ENCODE measurements around the gene TOPAZ1. TPM values are rescaled to one million over a fixed set of nuclear protein-coding genes. Genes with fewer than 3 reads are reported as not detected.

Gene TOPAZ1
- total and polyA plus RNA-seq, 2 of the 8 experiments (the other 6 are each of a cell fraction or from before 2014, with no cell fraction given): not detected

DNA sequence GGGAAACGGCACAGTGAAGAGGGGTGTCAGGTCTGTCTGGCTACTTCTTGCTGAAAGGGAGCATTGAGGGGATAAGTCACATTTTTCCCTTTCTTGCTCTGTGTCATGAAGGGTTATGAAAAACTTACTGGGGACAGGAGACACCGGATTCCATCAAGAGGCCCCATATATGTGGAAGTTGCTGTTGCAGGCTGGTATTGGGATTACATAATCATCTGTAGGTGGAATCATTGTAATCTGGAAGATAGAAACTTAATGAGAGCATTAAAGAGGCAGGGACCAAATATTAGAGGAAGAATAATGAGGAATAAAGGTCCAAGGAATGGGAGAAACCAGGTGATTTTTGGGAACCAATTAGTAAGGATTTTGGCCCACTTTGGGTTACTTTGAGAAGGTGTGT, 92.6 kb downstream of the TOPAZ1 start:
- Histone ChIP-seq H2BK120ac (replicated peaks; ENCODE audit: low read depth, low read length) (no peak overlapping the region), H3K14ac (ENCODE audit: insufficient read length) (no peak overlapping the region), H2AFZ (ENCODE audit: low read length) (no peak overlapping the region), H3K56ac (replicated peaks; ENCODE audit: insufficient read length, low read depth, low read length) (no peak overlapping the region), H3K9me3 (ENCODE audit: insufficient read depth in 2 of 2, low read depth in 1 of 2, low read length in 1 of 2) (no peaks in the 10 kb centered on the region), H2BK12ac (ENCODE audit: low read depth, low read length) (no peak overlapping the region), H2BK15ac (ENCODE audit: low read length) (no peak overlapping the region), H3K4me1 (replicated peaks in 1 of 4; ENCODE audit: control insufficient read depth in 3 of 4, insufficient read depth in 4 of 4, low read length in 3 of 4) (peaks cover 0 to 4% (median 3%) of the 10 kb centered on the region in 4 experiments; a peak in 4 of 7 replicates), H3K4ac (replicated peaks; ENCODE audit: insufficient read length, low read depth, low read length) (no peak overlapping the region), H3K23me2 (ENCODE audit: low read depth, low read length) (no peaks in the 10 kb centered on the region), H3K27ac (ENCODE audit: low read depth, low read length) (no peak overlapping the region), H4K5ac (ENCODE audit: insufficient read length, low read depth, low read length) (no peak overlapping the region), H3K9ac (replicated peaks in 1 of 4; ENCODE audit: extremely low read depth in 1 of 4, low read depth in 3 of 4, low read length in 3 of 4) (no peak overlapping the region; a peak in 1 of 7 replicates), H3K79me1 (ENCODE audit: low read depth, low read length) (no peaks in the 10 kb centered on the region), H3K4me3 (ENCODE audit: extremely low read depth in 1 of 4, insufficient read depth in 2 of 4, low read depth in 3 of 4, low read length in 4 of 4) (no peak overlapping the region), H3K79me2 (ENCODE audit: control insufficient read depth in 1 of 2, insufficient read depth in 2 of 2, low read length in 2 of 2) (peaks cover 0 to 4% of the 10 kb centered on the region in 2 experiments; a peak in 2 of 4 replicates), H3K27me3 (replicated peaks in 1 of 4; ENCODE audit: control insufficient read depth in 3 of 4, extremely low read depth in 1 of 4, insufficient read depth in 3 of 4, low read length in 3 of 4) (no peaks in the 10 kb centered on the region), H4K91ac (replicated peaks; ENCODE audit: insufficient read length, low read length) (no peak overlapping the region), H2AK5ac (ENCODE audit: low read depth, low read length) (no peak overlapping the region), H3K18ac (ENCODE audit: extremely low read depth, low read length) (no peak overlapping the region), H4K8ac (ENCODE audit: extremely low read depth, insufficient read depth, low read length) (no peak overlapping the region), H3K4me2 (ENCODE audit: insufficient read depth in 1 of 2, low read depth in 2 of 2, low read length in 2 of 2) (no peak overlapping the region), H3K36me3 (ENCODE audit: control insufficient read depth in 2 of 4, insufficient read depth in 4 of 4, low read length in 3 of 4) (no peaks in the 10 kb centered on the region), H2BK5ac (ENCODE audit: low read depth, low read length) (no peak overlapping the region), H3K23ac (ENCODE audit: insufficient read length) (no peak overlapping the region), H2BK20ac (ENCODE audit: low read length) (no peak overlapping the region), H4K20me1 (replicated peaks in 1 of 2; ENCODE audit: control insufficient read depth in 1 of 2, insufficient read depth in 2 of 2, low read length in 2 of 2) (no peaks in the 10 kb centered on the region)
- no peak for TF ChIP-seq EZH2 (IDR thresholded peaks at IDR 0.05; ENCODE audit: low read depth, low read length, severe bottlenecking)
- 90% methylated on average over 2 of the region's 2 CpGs; no CpG with 5 or more reads in 1 of the 2 experiments for WGBS, 2 experiments (ENCODE audit: extremely low coverage in 1 of 2, insufficient coverage in 1 of 2, insufficient read length in 1 of 2, insufficient replicate concordance in 2 of 2, low coverage in 1 of 2, low lambda C conversion rate in 2 of 2, missing lambda C conversion rate in 1 of 2)
- POLR2A ChIA-PET (ENCODE audit: partially characterized antibody): no interaction called here
- no peak for FAIRE-seq
- CTCF ChIA-PET (ENCODE audit: partially characterized antibody): interaction anchor here (2.2 to 5.5 kb wide), 2 partner anchors 10 to 83 kb away, joined by 7 to 20 read pairs; no protein-coding TSS in a partner anchor
- no peak for DNase-seq (ENCODE audit: low read depth in 1 of 2, low spot score in 2 of 2)

Measured in H1 (cell line).